IPS-18a (cell line): Measurements from ENCODE around the gene PKIB.

Experiments
- H3K27ac ChIP-seq: one replicate; pipeline ENCODE4 v1.5.1; 2013; ENCODE audit warnings: low read length
- H3K27me3 ChIP-seq: one replicate; pipeline ENCODE4 v1.6.1; 2013; ENCODE audit warnings: mild to moderate bottlenecking, low read length; ENCODE audit not compliant: control insufficient read depth, insufficient read depth
- H3K36me3 ChIP-seq: one replicate; pipeline ENCODE4 v1.6.1; 2013; ENCODE audit warnings: low read depth, low read length; ENCODE audit not compliant: control insufficient read depth
- H3K4me1 ChIP-seq: one replicate; pipeline ENCODE4 v1.6.1; 2013; ENCODE audit warnings: low read depth, low read length; ENCODE audit not compliant: control insufficient read depth
- H3K4me3 ChIP-seq: one replicate; pipeline ENCODE4 v1.5.1; 2013; ENCODE audit warnings: low read length
- H3K9ac ChIP-seq: one replicate; pipeline ENCODE4 v1.6.1; 2013; ENCODE audit warnings: mild to moderate bottlenecking, low read length, moderate library complexity
- H3K9me3 ChIP-seq: one replicate; pipeline ENCODE4 v1.6.1; 2013; ENCODE audit warnings: low read depth, low read length; ENCODE audit not compliant: control insufficient read depth

The PKIB gene

GRCh38 chr6:122649701-122650100 is 39.5 kb downstream of the PKIB start:
- Histone ChIP-seq H3K36me3 (no peaks in the 10 kb centered on the region), H3K4me3 (no peak overlapping the region), H3K4me1 (no peaks in the 10 kb centered on the region), H3K27me3 (no peaks in the 10 kb centered on the region), H3K9me3 (no peaks in the 10 kb centered on the region), H3K27ac (no peak overlapping the region), H3K9ac (no peak overlapping the region)

- H3K9me3 ChIP-seq = no peaks in the 10 kb centered on the region
- no peaks in the 10 kb centered on the region for H3K36me3 ChIP-seq
- no peak overlapping the region for H3K27ac ChIP-seq
- no peaks in the 10 kb centered on the region for H3K27me3 ChIP-seq
- H3K4me3 ChIP-seq = no peak overlapping the region
- H3K4me1 ChIP-seq = no peaks in the 10 kb centered on the region
- H3K9ac ChIP-seq = no peak overlapping the region
Measured at GRCh38 chr6:122650403-122650802, 40.2 kb downstream of the PKIB start.

DNA sequence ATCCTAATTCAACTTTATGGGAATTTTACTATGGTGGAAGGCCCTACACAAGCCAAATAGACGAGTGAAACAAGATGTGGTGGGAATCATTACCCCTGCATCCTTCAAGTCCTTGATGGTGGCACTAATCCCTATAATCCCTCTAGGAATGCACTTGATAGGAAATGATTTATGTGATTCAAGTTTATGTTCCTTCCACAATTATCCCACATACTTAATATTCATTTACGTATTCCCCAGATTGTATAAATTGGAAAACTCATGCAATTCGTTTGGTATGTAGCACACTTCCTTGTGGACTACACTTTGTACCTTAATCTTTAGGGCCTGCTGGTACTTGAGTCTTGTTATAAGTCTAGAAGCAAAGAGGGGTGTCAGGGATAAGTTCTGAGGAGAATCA is 40.8 kb downstream of the PKIB start:
- no peaks in the 10 kb centered on the region for H3K27me3 ChIP-seq
- H3K27ac ChIP-seq = no peak overlapping the region
- H3K9me3 ChIP-seq = no peaks in the 10 kb centered on the region
- no peak overlapping the region for H3K4me3 ChIP-seq
- H3K4me1 ChIP-seq = no peaks in the 10 kb centered on the region
- no peak overlapping the region for H3K9ac ChIP-seq
- H3K36me3 ChIP-seq = no peaks in the 10 kb centered on the region

DNA sequence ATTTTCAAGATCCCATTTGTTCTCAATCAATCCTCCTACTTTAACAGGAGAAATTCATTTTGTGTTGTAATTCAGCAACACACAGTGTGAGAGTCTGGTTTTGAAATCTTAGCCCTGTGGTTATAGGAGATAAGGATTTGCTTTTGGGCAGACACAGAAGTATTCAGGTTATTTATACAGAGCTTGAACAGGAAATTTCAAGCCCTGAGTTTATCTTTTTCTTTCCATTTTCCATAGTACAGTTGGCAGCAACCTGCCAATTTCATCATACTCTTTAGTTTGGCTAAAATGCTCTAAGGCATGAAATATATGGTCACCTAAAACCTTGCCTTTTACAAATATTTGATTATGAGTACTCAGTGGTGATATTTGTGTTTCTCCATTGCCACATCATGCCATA is 41.4 kb downstream of the PKIB start:
- Histone ChIP-seq H3K36me3 (no peaks in the 10 kb centered on the region), H3K4me1 (no peaks in the 10 kb centered on the region), H3K27me3 (no peaks in the 10 kb centered on the region), H3K9ac (no peak overlapping the region), H3K4me3 (no peak overlapping the region), H3K9me3 (no peaks in the 10 kb centered on the region), H3K27ac (no peak overlapping the region)

DNA sequence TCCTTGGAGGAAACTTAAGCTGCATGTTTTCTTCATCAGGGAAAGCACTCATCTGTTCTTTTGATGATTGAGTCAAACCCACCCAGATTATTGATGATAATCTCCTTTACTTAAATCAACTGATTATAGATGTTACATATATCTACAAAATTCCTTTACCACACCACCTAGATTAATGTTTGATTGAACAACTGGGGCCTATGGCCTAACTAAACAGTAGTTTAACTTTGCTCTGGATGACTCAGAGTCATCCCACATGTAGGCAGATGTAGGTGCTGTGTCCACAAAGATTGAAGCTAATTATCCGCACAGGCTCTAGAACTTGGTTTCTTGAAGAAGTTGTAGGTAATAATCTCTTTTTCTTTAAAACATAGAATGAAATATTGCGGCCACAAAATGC is 42.2 kb downstream of the PKIB start:
- Histone ChIP-seq H3K4me3 (no peak overlapping the region), H3K27me3 (no peaks in the 10 kb centered on the region), H3K9me3 (no peaks in the 10 kb centered on the region), H3K27ac (no peak overlapping the region), H3K9ac (no peak overlapping the region), H3K36me3 (no peaks in the 10 kb centered on the region), H3K4me1 (no peaks in the 10 kb centered on the region)

DNA sequence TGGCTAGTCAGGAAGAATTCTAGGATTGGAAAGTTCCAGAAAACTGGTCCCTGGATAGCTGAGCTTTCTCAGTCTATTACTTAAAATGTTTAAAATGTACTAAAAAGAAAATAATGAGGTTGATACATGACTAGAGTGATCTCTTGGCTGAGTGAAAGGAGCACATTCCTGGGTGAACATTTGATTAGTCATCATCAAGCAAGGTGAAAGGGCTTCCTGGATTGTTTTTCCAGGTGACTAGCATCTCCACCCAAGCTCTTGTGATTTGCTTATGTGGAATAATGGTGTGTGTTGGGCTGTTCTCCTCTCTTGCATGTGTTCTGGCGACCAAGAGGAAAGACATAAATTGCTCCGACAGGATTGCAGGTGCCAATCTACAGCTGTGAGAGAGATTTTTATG is 42.9 kb downstream of the PKIB start:
- no peak overlapping the region for H3K4me3 ChIP-seq
- H3K36me3 ChIP-seq = no peaks in the 10 kb centered on the region
- H3K27me3 ChIP-seq = no peaks in the 10 kb centered on the region
- H3K4me1 ChIP-seq = no peaks in the 10 kb centered on the region
- H3K9me3 ChIP-seq = no peaks in the 10 kb centered on the region
- no peak overlapping the region for H3K9ac ChIP-seq
- H3K27ac ChIP-seq = no peak overlapping the region

DNA sequence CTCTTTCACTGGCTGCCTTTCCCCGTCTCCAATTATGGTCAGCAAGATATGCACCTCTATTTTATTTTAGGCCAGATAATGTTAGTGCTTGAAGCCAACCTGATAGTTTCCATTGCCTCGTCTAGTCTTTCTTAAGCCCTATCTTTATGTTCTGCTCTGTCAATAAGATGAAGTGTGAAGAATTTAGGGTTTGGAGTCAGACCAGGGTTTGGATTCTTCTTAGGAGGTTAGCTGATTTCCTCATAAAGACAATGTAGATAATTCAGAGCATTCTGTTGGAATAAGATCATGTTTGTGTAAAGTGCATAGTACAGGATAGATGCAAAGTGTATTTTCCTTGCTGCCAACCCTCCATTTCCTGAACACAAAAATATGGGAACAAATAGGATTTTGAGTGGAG is 43.8 kb downstream of the PKIB start:
- Histone ChIP-seq H3K27me3 (no peaks in the 10 kb centered on the region), H3K4me3 (no peak overlapping the region), H3K36me3 (no peaks in the 10 kb centered on the region), H3K9me3 (no peaks in the 10 kb centered on the region), H3K4me1 (no peaks in the 10 kb centered on the region), H3K9ac (no peak overlapping the region), H3K27ac (no peak overlapping the region)

DNA sequence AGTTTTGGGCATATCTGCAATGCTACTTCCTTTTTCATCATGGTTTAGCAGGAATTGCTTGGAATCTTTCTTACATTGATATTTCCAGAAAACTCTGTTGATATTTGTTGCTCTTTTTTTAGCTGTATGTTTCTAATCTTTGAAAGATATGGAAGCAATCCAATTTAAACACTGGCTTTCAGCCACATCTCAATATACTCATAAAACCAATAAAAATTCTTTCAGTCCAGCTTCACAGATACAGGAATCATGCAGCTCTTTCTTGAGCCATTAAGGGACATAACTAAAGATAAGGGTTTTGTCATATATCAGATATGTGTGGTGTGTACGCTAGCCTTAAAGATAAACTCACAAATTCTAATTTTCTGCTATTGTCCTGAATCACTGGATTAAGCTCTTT is 47.4 kb downstream of the PKIB start:
- H3K4me1 ChIP-seq = no peaks in the 10 kb centered on the region
- no peak overlapping the region for H3K4me3 ChIP-seq
- H3K27me3 ChIP-seq = no peaks in the 10 kb centered on the region
- H3K9ac ChIP-seq = no peak overlapping the region
- no peaks in the 10 kb centered on the region for H3K36me3 ChIP-seq
- H3K27ac ChIP-seq = no peak overlapping the region
- H3K9me3 ChIP-seq = no peaks in the 10 kb centered on the region

DNA sequence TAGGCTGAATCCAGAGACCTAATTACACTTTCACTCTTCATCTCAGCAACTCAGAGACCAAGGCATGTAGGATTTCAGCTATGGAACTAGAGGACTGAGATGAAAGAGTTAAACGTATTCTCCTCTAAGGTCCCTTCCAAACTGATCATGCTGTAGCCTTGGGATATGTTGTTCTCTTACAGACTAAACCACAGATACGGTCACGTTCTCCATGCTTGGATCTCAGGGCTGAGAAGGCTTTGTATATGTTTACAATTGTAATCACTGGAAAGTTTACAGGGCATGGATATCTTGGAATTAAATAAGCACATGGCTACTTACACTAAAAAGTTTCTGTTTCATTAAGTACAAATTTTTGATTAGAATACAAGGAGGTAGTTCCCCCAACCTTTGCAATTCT is 50.1 kb downstream of the PKIB start:
- H3K9ac ChIP-seq = no peak overlapping the region
- no peak overlapping the region for H3K27ac ChIP-seq
- H3K9me3 ChIP-seq = no peaks in the 10 kb centered on the region
- no peaks in the 10 kb centered on the region for H3K27me3 ChIP-seq
- H3K36me3 ChIP-seq = no peaks in the 10 kb centered on the region
- no peaks in the 10 kb centered on the region for H3K4me1 ChIP-seq
- no peak overlapping the region for H3K4me3 ChIP-seq

DNA sequence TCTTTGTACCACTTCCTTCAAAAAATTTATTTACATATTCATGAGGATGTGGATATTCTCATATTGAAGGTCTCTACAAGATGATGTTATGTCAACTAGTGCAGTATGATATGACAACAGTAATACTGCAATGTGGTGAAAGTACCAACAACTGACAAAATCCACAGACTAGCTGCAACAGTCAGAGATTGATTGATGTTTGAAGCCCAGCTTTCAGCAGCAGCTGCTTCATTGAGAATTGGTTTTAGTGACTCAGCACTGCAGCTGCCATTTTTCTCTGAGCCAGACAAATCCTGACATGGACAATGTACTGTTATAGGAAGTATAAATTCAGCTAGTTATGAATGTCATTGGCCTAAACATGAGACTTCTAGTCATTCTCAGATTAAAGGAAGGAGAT is 53.8 kb downstream of the PKIB start:
- Histone ChIP-seq H3K9ac (no peak overlapping the region), H3K36me3 (no peaks in the 10 kb centered on the region), H3K4me3 (no peak overlapping the region), H3K4me1 (no peaks in the 10 kb centered on the region), H3K27ac (no peak overlapping the region), H3K9me3 (no peaks in the 10 kb centered on the region), H3K27me3 (no peaks in the 10 kb centered on the region)

DNA sequence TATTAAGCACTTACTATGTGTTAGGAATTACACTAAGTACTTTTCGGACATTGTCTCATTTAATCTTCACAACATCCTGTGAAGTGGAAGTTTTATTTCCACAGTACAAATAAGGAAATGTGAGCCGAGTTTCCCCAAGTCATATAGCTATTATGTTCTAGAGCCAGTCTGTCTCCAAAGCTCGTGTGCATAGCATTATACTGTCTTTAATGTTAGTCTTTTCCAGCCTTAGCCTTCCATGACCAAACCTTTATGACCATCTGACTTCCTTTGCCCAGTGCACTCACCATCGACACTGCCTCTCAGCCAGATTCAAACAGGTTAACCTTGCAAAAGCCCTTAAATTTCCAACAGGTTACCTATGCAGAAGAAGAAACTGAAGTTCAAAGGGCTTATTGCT is 55.7 kb downstream of the PKIB start:
- H3K4me3 ChIP-seq = no peak overlapping the region

GRCh38 chr6:122666418-122666817 is 56.2 kb downstream of the PKIB start:
- Histone ChIP-seq H3K4me1 (no peaks in the 10 kb centered on the region), H3K9ac (no peak overlapping the region), H3K4me3 (no peak overlapping the region), H3K9me3 (no peaks in the 10 kb centered on the region), H3K36me3 (no peaks in the 10 kb centered on the region), H3K27me3 (no peaks in the 10 kb centered on the region), H3K27ac (no peak overlapping the region)

More for the DNA sequence above, 55.7 kb downstream of the PKIB start:
- H3K27ac ChIP-seq = no peak overlapping the region
- no peaks in the 10 kb centered on the region for H3K27me3 ChIP-seq
- H3K9ac ChIP-seq = no peak overlapping the region
- no peaks in the 10 kb centered on the region for H3K9me3 ChIP-seq
- no peaks in the 10 kb centered on the region for H3K36me3 ChIP-seq
- no peaks in the 10 kb centered on the region for H3K4me1 ChIP-seq

DNA sequence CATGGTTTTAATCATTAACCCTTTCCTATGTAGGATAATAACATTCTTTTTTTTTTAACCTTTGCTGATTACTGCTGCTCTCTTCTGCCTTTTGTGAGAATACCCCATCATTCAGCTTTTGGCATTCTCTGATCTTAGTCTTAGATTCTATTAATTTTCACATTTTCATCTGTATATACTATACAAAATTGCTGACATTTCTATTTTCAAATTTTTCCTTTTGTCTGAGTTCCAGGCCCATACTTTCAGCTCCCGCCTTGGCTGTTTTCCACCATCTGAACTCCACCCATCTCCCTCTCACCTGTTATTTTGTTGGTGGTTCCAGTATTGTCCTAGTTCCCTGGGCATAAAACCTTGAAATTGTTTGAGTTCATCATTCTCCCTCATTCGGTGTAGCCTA is 59.2 kb downstream of the PKIB start:
- Histone ChIP-seq H3K9me3 (no peaks in the 10 kb centered on the region), H3K4me1 (no peaks in the 10 kb centered on the region), H3K9ac (no peak overlapping the region), H3K27ac (no peak overlapping the region), H3K4me3 (no peak overlapping the region), H3K36me3 (no peaks in the 10 kb centered on the region), H3K27me3 (no peaks in the 10 kb centered on the region)
